Astrocyte of the cerebellum (primary cell): Measurements from ENCODE around the gene ZBTB38.

Experiments used
- DNase-seq: peaks from one replicate; pipeline ENCODE4 v3.0.0-alpha.2; 2011; ENCODE audit warnings: low read depth
- H3K4me3 ChIP-seq: 2 replicates; pipeline ENCODE4 v1.5.1; 2011; ENCODE audit warnings: mild to moderate bottlenecking, low read depth, low read length, moderate library complexity
- in situ Hi-C: cut with HindIII; loops from 2 replicates; pipeline ENCODE4 v1.10.0; 2017; ENCODE audit warnings: low sequenced_read_pairs
- TF ChIP-seq, protein P1 (sequence below): IDR thresholded peaks from 2 replicates; pipeline ENCODE4 v1.5.1; 2012; ENCODE audit warnings: low read length, low read depth, moderate library complexity, mild to moderate bottlenecking; ENCODE audit errors: missing control alignments

The ZBTB38 gene

DNA sequence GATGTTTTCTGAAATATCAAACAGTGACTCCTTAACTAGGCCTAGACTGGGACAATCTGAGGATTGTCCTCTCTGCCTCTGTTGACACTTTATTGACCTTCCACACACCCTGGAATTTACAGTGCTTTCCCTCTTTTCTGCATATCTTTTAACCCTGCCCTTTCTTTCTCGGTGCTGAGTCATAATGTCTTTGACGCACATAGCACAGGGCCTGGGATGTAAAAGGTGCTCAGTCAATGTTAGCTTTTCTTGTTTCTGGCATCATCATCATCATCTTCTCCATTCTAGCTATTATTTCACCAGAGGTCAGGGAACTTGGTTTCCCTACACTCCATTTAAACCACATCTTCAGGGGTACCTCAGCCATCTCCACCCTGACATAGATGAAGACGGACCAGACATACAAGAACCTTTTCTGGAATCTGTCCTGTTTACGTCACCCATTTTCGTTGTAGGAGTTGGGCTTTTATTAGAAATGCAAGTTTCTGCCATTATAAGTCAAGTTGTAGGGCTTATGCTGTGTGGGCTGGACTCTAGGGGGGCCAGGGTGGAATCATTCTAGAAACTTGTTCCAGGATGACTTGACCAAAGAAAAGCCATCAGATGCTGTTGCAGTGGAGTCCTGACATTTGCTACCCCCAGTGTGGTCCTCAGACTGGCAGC is 46.6 kb downstream of the ZBTB38 start:
- H3K4me3 ChIP-seq: no peak overlapping the region
- TF ChIP-seq, protein P1, sequence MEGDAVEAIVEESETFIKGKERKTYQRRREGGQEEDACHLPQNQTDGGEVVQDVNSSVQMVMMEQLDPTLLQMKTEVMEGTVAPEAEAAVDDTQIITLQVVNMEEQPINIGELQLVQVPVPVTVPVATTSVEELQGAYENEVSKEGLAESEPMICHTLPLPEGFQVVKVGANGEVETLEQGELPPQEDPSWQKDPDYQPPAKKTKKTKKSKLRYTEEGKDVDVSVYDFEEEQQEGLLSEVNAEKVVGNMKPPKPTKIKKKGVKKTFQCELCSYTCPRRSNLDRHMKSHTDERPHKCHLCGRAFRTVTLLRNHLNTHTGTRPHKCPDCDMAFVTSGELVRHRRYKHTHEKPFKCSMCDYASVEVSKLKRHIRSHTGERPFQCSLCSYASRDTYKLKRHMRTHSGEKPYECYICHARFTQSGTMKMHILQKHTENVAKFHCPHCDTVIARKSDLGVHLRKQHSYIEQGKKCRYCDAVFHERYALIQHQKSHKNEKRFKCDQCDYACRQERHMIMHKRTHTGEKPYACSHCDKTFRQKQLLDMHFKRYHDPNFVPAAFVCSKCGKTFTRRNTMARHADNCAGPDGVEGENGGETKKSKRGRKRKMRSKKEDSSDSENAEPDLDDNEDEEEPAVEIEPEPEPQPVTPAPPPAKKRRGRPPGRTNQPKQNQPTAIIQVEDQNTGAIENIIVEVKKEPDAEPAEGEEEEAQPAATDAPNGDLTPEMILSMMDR: no peak
- in situ Hi-C loops: no loop called here
- DNase-seq: no peak

GRCh38 chr3:141415953-141416352 is 47.6 kb downstream of the ZBTB38 start:
- in situ Hi-C loops: no loop called here
- TF ChIP-seq, protein P1: no peak
- H3K4me3 ChIP-seq: no peak overlapping the region
- no peak for DNase-seq
